SK-N-SH (cell line): Measurements from ENCODE around the gene PRKG1.

Experiments used
- CHD2 ChIP-seq: fragments of 150-350 bp; IDR thresholded peaks from 2 replicates; pipeline ENCODE4 v1.6.1; 2018; ENCODE audit warnings: low read length; ENCODE audit not compliant: partially characterized antibody
- FOSL2 ChIP-seq: IDR thresholded peaks from 2 replicates; pipeline ENCODE4 v1.4.0; 2012; ENCODE audit warnings: low read depth, mild to moderate bottlenecking, moderate library complexity, borderline replicate concordance
- FOXJ3 ChIP-seq: sonication (generic); formaldehyde crosslinking; IDR thresholded peaks from 2 replicates; pipeline ENCODE4 v1.5.1; 2020; ENCODE audit warnings: mild to moderate bottlenecking, missing genetic modification reagents
- MXI1 ChIP-seq: IDR thresholded peaks from 2 replicates; pipeline ENCODE4 v1.6.1; 2012; ENCODE audit warnings: mild to moderate bottlenecking, low read depth, low read length, improper control_type of control experiment
- POLR2AphosphoS5 ChIP-seq: IDR thresholded peaks from 2 replicates; pipeline ENCODE4 v1.6.1; 2012; ENCODE audit warnings: low read depth, low read length
- REST ChIP-seq: IDR thresholded peaks from 2 replicates; pipeline ENCODE4 v1.6.1; 2012; ENCODE audit warnings: mild to moderate bottlenecking, low read depth, low read length, moderate library complexity
- TAF1 ChIP-seq: IDR thresholded peaks from 2 replicates; pipeline ENCODE4 v1.6.1; 2012; ENCODE audit warnings: low read depth, mild to moderate bottlenecking, low read length, moderate library complexity, borderline replicate concordance
- TF ChIP-seq, protein P1 (sequence below): fragments of 200-600 bp; sonication (generic); IDR thresholded peaks from 2 replicates; pipeline ENCODE4 v1.6.1; 2017; ENCODE audit warnings: antibody characterized with exemption, mild to moderate bottlenecking, moderate library complexity
- TF ChIP-seq, protein P2 (sequence below): fragments of 150-350 bp; IDR thresholded peaks from 2 replicates; pipeline ENCODE4 v1.6.1; 2017; ENCODE audit warnings: antibody characterized with exemption, low read length, low read depth, borderline replicate concordance

- TF ChIP-seq TAF1 (no peak), FOXJ3 (CRISPR knock-in tag) (no peak), FOSL2 (no peak), MXI1 (no peak), CHD2 (no peak), REST (no peak), POLR2AphosphoS5 (no peak)
- TF ChIP-seq, protein P1, sequence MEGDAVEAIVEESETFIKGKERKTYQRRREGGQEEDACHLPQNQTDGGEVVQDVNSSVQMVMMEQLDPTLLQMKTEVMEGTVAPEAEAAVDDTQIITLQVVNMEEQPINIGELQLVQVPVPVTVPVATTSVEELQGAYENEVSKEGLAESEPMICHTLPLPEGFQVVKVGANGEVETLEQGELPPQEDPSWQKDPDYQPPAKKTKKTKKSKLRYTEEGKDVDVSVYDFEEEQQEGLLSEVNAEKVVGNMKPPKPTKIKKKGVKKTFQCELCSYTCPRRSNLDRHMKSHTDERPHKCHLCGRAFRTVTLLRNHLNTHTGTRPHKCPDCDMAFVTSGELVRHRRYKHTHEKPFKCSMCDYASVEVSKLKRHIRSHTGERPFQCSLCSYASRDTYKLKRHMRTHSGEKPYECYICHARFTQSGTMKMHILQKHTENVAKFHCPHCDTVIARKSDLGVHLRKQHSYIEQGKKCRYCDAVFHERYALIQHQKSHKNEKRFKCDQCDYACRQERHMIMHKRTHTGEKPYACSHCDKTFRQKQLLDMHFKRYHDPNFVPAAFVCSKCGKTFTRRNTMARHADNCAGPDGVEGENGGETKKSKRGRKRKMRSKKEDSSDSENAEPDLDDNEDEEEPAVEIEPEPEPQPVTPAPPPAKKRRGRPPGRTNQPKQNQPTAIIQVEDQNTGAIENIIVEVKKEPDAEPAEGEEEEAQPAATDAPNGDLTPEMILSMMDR: no peak
- TF ChIP-seq, protein P2, sequence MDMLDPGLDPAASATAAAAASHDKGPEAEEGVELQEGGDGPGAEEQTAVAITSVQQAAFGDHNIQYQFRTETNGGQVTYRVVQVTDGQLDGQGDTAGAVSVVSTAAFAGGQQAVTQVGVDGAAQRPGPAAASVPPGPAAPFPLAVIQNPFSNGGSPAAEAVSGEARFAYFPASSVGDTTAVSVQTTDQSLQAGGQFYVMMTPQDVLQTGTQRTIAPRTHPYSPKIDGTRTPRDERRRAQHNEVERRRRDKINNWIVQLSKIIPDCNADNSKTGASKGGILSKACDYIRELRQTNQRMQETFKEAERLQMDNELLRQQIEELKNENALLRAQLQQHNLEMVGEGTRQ: no peak
These were observed 348.8 kb downstream of the PRKG1 start for GRCh38 chr10:51423121-51423452.
